Measurements from ENCODE around the gene KDF1. TPM values are rescaled to one million over a fixed set of nuclear protein-coding genes. Genes with fewer than 3 reads are reported as not detected.

The KDF1 gene
- total and polyA plus RNA-seq, 5 experiments from 2014 or later = 2.8 to 7.7 (median 3.5) TPM

DNA sequence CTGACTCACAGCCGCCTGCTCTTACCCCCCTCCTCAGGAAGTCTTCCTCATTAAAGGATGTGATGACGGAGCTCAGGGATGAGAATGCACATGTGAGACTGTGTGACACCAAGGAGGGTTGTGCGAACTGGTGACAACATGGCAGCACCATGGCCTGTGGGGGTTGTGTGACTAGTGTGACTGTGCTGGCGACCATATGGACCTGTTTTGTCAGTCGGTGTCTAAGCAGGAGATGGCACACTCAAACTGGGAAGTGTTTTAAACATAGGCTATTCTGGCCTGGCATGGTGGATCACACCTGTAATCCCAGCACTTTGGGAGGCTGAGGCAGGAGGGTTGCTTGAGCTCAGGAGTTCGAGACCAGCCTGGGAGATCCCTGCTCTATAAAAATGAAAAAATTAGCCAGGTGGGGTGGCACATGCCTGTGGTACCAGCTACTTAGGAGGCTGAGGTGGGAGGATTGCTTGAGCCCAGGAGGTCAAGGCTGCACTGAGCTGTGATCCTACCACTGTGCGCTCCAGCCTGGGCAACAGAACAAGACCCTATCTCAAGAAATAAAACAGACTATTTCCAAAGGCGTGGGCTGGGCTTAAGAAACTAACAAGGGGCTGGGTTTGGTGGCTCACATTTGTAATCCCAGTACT is 40.7 kb upstream of the KDF1 start:
- DNase-seq (no peak), ATAC-seq (no peak)
- Mint-ChIP-seq H3K4me1 (peaks cover 6 to 27% (median 7%) of the 10 kb centered on the region in 4 donors), H3K27ac (no peak overlapping the region), H3K4me3 (no peak overlapping the region), H3K9me3 (no peaks in the 10 kb centered on the region), H3K36me3 (no peaks in the 10 kb centered on the region), H3K27me3 (peaks cover 7 to 24% (median 10%) of the 10 kb centered on the region in 5 donors)
- POLR2A ChIA-PET = interaction anchor here (0.5 kb wide), 1 partner anchor 26 kb away, joined by 3 read pairs; no protein-coding TSS in a partner anchor

DNA sequence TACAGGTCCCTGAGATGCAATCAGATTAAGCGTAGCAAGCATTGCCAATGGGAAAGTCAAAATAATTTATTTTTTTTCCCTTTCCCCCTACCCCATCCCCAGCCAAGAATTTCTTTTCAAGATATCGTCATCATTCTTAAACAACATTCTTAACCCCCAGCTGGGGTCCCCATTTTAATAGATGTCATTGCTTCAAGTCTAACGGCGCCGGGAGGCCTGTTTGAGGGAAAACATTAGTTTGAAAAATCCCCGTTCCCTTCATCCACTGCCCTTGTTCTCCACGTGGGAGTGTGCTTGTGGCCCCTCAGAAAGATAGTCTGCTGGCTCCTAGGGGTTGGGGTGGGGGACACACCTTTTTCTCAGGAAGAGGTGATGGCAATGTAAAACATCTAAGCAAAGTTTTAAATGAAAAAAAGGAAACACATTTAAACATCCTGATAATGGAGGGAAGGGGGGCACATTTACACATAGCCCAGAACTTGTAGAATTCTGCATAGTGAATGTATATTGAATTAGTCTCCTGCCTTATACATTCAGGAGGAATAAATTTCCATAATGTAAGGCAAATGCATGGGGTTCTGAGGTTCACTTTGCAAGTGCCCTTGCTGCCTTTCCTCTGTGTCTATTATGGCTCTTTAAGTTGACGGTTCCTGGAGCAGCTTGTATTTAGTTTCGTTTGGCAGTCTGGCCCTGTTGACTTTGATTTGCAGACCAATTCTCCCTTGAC is 40.0 kb upstream of the KDF1 start:
- ATAC-seq (no peak), DNase-seq (no peak)
- Mint-ChIP-seq H3K9me3 (no peaks in the 10 kb centered on the region), H3K36me3 (no peaks in the 10 kb centered on the region), H3K4me1 (peaks cover 7 to 28% (median 8%) of the 10 kb centered on the region in 4 donors), H3K27me3 (peaks cover 11 to 31% (median 16%) of the 10 kb centered on the region in 5 donors), H3K4me3 (no peak overlapping the region), H3K27ac (no peak overlapping the region)
- POLR2A ChIA-PET = interaction anchor here (0.5 kb wide), 1 partner anchor 25 kb away, joined by 3 read pairs; no protein-coding TSS in a partner anchor

DNA sequence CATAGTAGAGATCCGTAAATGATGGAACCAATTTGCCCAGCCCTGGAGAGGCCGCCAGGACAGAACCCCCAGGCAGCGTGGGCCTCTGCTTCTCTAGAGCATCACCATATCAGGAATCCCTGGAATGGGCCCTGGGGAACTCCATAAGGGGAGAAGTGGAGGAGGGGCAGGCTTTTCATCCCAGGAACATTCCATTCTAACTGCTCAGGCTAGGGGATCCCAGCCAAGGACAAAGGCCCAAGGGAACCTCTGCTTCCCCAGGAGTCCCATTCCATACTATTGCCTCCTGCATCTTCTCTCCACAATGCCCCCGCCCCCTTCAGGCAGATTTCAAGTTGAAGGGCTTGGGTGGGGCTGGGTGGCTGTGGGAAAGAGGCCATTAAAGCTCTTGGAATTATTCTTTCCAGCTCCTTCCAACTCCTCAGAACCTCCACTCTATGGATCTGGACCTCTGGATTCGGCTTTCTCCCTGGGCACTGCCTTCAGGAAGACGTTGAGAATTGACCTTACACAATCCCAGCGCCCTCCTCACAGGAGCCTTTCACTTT is 39.2 kb upstream of the KDF1 start:
- peaks cover 14 to 38% (median 19%) of the 10 kb centered on the region in 5 donors for H3K27me3 Mint-ChIP-seq
- H3K9me3 Mint-ChIP-seq = no peaks in the 10 kb centered on the region
- DNase-seq (no peak), ATAC-seq (no peak)
- no peak overlapping the region for H3K27ac Mint-ChIP-seq
- no peaks in the 10 kb centered on the region for H3K36me3 Mint-ChIP-seq
- H3K4me3 Mint-ChIP-seq = no peak overlapping the region
- POLR2A ChIA-PET = no interaction called here
- H3K4me1 Mint-ChIP-seq = peaks cover 7 to 29% (median 9%) of the 10 kb centered on the region in 4 donors

DNA sequence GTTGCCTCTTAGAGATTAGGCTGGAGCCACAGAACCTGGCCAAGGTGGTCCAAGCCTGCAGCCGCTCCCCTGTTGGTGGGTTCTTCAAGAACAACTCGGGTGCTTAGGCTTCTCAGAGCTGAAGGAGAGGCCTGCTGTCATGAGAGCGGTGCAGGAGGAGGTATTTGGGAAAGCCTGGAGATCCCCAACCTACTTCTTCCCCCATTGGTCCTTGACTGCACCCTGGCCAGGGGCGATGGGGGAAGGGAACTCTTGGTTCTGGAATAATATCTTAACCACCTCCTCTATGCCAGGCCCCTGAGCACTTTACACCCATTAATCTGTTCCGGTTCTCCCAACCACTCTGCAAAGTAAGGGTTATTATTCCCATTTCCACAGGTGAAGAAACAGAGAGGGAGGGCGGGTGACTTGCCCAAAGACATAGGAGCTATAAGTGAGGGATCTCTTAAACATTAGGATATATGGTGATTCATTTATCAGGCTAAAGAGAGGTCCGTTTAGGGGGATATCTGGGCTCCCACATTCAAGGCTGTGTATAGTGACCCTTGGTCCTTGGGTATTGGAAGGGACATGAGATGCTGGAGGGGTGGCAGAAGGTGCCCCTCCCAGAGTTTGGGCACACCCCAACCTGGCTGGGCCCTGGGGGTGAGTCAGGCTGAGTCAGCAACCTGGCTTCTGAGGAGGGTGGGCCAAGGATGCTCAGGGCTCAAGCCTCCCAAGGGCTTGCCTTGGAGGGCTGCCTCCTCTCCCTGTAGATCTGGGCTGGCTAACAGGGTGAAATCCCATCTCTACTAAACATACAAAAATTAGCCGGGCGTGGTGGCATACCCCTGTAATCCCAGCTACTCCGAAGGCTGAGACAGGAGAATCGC is 38.4 kb upstream of the KDF1 start:
- no peak overlapping the region for H3K4me3 Mint-ChIP-seq
- DNase-seq = no peak
- H3K27ac Mint-ChIP-seq = no peak overlapping the region
- H3K36me3 Mint-ChIP-seq = no peaks in the 10 kb centered on the region
- no peak for ATAC-seq
- H3K27me3 Mint-ChIP-seq = peaks cover 14 to 39% (median 19%) of the 10 kb centered on the region in 5 donors
- H3K9me3 Mint-ChIP-seq = no peaks in the 10 kb centered on the region
- POLR2A ChIA-PET = interaction anchor here (0.6 to 1.0 kb wide), 4 partner anchors 42 to 725 kb away, joined by 3 to 5 read pairs (median 4); partner anchors contain the start of gene NUDC
- H3K4me1 Mint-ChIP-seq = peaks cover 7 to 30% (median 10%) of the 10 kb centered on the region in 4 donors

DNA sequence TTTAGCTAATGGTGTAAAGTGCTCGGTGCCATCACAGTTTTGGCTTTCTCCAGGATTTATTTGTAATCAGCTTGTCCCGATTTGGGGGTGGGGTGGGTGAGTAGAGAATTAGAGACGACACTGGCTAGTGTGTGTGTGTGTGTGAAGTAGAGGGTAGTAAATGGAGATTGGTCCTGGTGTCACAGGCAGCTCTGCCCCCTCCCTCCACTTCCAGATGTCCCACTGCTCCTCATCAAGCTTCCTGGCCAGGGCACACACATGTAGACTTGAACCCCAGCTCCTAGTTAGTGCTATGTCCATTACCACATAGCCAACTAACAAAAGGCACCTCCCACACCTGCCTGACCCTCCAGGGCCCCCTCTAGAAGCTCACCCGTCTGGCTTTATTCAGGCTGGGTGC is 36.4 kb upstream of the KDF1 start:
- DNase-seq (no peak), ATAC-seq (no peak)
- POLR2A ChIA-PET = no interaction called here
- H3K9me3 Mint-ChIP-seq = peaks cover 0 to 3% (median 0%) of the 10 kb centered on the region in 9 donors
- no peaks in the 10 kb centered on the region for H3K36me3 Mint-ChIP-seq
- peaks cover 19 to 48% (median 29%) of the 10 kb centered on the region in 5 donors for H3K27me3 Mint-ChIP-seq
- H3K27ac Mint-ChIP-seq = no peak overlapping the region
- peak overlapping the region in 1 of 10 donors; percentile 29 for H3K4me3 Mint-ChIP-seq
- H3K4me1 Mint-ChIP-seq = peaks cover 9 to 26% (median 16%) of the 10 kb centered on the region in 4 donors

DNA sequence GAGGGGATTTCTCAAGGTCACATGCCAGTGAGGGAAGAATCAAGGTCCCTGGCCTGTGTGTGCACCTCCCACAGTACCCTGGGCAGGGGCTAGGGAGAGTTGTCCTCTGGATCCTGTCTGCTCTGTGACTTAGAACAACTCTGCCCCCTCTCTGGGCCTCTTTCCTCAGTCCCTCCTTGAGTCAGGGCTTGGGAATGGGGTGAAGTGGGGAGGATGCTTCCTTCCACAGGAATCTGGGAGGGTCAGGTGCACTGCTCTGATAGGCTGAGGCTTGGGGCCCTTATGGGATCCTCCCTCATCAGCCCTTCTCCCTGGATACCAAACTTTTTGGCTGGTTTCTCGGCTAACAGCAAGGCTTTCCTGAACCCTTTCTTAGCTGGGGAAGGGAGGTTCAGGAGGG is 35.8 kb upstream of the KDF1 start:
- peaks cover 9 to 28% (median 16%) of the 10 kb centered on the region in 4 donors for H3K4me1 Mint-ChIP-seq
- H3K36me3 Mint-ChIP-seq = no peaks in the 10 kb centered on the region
- no peak overlapping the region for H3K27ac Mint-ChIP-seq
- peaks cover 0 to 3% (median 0%) of the 10 kb centered on the region in 9 donors for H3K9me3 Mint-ChIP-seq
- peaks cover 25 to 54% (median 34%) of the 10 kb centered on the region in 5 donors for H3K27me3 Mint-ChIP-seq
- H3K4me3 Mint-ChIP-seq = peak overlapping the region in 1 of 10 donors; percentile 79
- ATAC-seq = no peak
- DNase-seq = no peak
- POLR2A ChIA-PET = no interaction called here

DNA sequence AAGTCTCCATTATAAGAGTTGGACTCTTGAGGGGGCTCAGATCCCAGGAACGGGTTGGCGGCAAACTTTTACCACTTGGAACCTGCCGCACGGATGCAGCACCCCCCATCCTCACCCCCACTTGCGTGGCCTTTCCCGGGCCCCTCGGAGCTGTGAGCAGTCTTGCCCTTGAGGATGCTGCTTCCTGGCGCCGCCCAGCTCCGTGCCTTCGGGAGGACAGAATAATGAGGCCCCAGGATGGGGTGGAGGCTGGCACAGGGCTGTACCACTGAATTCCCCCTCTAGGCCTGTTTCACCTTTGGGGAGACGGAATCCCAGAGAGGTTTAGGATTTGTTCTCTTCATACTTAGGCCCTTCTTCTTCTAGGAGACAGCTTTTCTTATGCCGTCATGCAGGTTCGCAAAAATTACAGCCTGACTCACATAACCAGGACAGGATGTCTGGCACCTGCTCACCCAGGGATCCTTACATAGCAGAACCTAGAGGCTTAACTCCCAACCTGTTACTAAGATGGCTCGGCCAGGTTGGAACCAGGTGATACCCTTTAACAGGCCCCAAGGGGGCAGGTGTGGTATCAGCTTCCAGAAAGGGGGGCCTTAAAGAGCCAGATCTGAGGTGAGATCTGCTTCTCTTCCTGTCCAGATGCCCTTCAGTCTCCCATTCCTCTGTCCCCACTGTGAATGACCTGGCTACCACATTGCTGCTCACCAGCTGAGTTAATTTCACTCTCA is 34.7 kb upstream of the KDF1 start:
- H3K4me1 Mint-ChIP-seq = peaks cover 9 to 26% (median 16%) of the 10 kb centered on the region in 4 donors
- DNase-seq = no peak
- H3K27ac Mint-ChIP-seq = no peak overlapping the region
- peaks cover 0 to 3% (median 0%) of the 10 kb centered on the region in 9 donors for H3K9me3 Mint-ChIP-seq
- H3K36me3 Mint-ChIP-seq = no peaks in the 10 kb centered on the region
- H3K4me3 Mint-ChIP-seq = peak overlapping the region; percentile 64 to 91 (median 82)
- ATAC-seq = no peak
- POLR2A ChIA-PET = interaction anchor here (0.5 kb wide), 1 partner anchor 667 kb away, joined by 3 read pairs; no protein-coding TSS in a partner anchor
- H3K27me3 Mint-ChIP-seq = peaks cover 30 to 63% (median 41%) of the 10 kb centered on the region in 5 donors

DNA sequence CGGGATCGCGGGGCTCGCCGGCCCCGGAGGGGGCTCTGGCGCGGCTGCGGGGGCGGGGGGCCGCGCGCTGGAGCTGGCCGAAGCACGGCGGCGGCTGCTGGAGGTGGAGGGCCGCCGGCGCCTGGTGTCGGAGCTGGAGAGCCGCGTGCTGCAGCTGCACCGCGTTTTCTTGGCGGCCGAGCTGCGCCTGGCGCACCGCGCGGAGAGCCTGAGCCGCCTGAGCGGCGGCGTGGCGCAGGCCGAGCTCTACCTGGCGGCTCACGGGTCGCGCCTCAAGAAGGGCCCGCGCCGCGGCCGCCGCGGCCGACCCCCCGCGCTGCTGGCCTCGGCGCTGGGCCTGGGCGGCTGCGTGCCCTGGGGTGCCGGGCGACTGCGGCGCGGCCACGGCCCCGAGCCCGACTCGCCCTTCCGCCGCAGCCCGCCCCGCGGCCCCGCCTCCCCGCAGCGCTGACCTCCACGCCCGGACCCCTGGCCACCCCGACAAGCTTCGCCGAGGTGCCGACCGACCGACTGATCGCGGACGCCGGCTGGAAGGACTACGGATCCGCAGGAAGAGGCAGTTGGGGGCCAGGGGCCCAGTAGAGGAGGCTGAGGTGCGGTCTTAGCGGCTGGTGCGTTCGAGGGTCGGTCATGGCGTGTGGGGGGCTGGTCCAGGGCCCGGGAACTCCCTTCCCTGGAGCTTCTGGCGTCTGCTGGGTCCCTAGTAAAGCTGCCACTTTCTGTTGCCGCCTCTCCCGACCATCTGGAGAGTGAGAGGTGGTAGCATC is 33.9 kb upstream of the KDF1 start:
- POLR2A ChIA-PET = interaction anchor here (0.5 to 1.5 kb wide), 4 partner anchors 94 to 486 kb away, joined by 3 to 5 read pairs (median 4); partner anchors contain the start of gene GPATCH3
- DNase-seq (peak in 4 of 10 donors; percentile 22 to 39 (median 29)), ATAC-seq (peak; percentile 52 to 64)
- peak overlapping the region; percentile 64 to 91 (median 82) for H3K4me3 Mint-ChIP-seq
- no peak overlapping the region for H3K27ac Mint-ChIP-seq
- H3K4me1 Mint-ChIP-seq = peaks cover 9 to 26% (median 16%) of the 10 kb centered on the region in 4 donors
- H3K36me3 Mint-ChIP-seq = no peaks in the 10 kb centered on the region
- peaks cover 30 to 63% (median 41%) of the 10 kb centered on the region in 5 donors for H3K27me3 Mint-ChIP-seq
- peaks cover 0 to 3% (median 0%) of the 10 kb centered on the region in 9 donors for H3K9me3 Mint-ChIP-seq

DNA sequence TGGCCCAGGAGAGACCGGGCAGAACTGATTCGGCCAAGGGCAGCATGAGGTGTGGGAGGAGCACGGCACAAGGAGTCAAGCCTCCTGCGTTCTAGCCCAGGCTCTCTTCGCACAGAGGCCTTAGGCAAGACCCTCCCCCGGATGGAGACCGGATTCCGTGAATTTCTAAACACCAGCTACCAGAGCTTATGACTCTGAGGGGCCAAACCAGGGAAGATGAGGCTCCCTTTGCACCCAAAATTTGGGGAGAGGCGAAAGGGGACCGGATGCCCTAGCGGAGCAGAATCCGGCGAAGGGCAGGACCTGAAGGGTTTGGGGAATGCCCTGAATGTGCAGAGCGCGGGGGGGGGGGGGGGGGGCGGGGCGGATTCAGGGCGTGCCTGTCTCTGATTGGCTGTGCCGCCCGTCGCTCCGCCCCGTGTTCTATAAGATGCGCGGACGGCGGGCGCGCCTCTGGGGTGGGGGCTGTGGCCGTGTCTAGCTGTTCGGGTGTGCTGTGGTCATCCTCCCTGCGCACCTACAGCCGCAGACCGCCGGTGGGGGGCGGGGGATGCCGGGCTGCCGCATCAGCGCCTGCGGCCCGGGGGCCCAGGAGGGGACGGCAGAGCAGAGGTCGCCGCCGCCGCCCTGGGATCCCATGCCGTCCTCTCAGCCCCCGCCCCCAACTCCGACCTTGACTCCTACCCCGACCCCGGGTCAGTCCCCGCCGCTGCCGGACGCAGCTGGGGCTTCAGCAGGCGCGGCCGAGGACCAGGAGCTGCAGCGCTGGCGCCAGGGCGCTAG is 33.2 kb upstream of the KDF1 start, which contains the start of gene TRNP1:
TSS of gene TRNP1 (plus strand) at position 456 of the 783 bp plus-strand sequence. CDS start at position 551, 95 bp downstream.
- POLR2A ChIA-PET = interaction anchor here (0.5 to 1.5 kb wide), 4 partner anchors 93 to 486 kb away, joined by 3 to 5 read pairs (median 4); partner anchors contain the start of gene GPATCH3
- Mint-ChIP-seq H3K9me3 (peaks cover 0 to 3% (median 0%) of the 10 kb centered on the region in 9 donors), H3K4me3 (peak within 1 kb of the TSS; percentile 74 to 91 (median 82)), H3K4me1 (peaks cover 9 to 26% (median 16%) of the 10 kb centered on the region in 4 donors), H3K27ac (peak within 1 kb of the TSS in 4 of 10 donors; percentile 3 to 57 (median 29)), H3K27me3 (peaks cover 30 to 63% (median 41%) of the 10 kb centered on the region in 5 donors), H3K36me3 (no peaks in the 10 kb centered on the region)
- ATAC-seq (peak; percentile 66 to 68), DNase-seq (peak; percentile 38 to 81 (median 59))
